HG03378 (cell line): ENCODE data around the gene EBLN1.
"Not testable (repeated sequence)": the region's sequence is repeated elsewhere in the genome, so short reads cannot be mapped to it uniquely, and the experiment has no call there.

Source experiments
- ATAC-seq: cut with Tn5 transposase; IDR thresholded peaks from one replicate; pipeline ENCODE4 v1.9.1; 2021; ENCODE audit warnings: mild to moderate bottlenecking, moderate library complexity; ENCODE audit not compliant: unreplicated experiment

The EBLN1 gene

DNA sequence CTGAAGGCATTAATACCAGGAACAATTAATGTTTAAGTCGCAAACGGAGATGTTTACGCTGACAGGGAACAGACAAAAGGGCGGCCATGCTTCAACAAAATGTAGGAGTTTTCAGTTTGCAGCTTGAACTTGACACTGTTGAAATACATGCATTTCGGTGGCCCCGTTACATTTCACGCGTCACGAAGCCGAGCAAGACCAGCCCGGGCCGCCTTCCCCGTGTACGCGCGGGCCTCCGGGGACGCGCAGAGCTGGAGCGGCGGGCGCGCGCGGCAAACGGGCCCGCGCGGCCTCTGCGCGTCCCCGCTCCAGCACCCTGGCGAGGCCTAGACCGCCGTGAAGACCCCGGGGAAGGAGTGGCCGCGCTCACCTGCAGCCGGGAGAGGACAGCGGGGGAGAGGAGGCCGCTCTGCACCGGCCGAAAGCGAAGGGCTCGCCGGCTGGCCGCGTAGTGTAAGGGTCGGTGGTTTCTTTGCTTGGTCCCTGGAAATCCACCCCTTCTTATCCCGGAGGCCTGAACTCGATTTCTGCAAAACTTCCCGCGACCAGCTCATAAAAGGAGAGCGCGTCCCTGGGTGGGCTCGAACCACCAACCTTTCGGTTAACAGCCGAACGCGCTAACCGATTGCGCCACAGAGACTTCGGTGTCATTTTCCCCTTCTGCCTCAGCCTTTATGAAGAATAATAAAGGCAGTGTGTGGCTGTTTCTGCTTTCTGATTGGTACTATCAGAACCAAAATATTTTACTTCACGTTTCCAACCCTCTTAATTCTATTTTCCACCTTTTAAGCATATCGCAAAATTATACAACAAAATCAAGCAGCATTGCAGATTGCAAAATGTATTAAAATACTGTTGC lies 11.4 kb upstream of the EBLN1 start:
- ATAC-seq: peak; percentile 80

DNA sequence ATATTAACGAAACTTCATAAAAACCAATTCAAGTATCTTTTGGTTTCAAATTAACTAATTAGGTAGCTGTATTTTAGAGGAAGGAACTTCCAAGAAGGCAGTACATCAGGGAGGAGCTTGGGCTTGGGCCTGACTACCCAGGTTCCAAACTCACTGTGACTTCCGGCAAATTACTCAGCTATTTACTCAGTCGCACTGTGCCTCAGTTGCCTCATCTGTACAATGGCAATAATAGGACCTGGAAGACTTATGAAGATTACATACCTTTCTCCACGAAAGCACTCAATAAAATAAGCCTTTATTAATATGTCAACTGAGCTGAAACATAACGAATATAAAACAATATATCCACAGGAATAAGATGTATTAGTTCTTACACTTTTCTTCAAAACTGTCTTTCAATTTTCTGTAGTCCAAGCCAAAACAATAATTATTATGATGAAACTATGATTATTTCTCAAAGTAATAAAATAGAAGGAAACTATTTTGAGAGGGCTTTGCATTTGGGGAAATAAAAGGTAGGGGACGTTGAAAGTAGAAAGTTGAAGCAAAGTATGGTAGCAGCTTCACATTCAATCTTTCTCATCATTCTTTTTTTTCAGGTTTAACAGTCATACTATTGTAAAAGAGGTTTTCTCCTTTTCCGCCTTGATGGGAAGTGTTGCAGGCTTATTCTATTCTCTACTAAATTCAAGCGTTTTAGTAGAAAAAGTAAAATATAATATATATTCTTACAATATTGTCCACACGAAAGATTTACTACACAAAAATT lies 10.5 kb upstream of the EBLN1 start:
- no peak for ATAC-seq

DNA sequence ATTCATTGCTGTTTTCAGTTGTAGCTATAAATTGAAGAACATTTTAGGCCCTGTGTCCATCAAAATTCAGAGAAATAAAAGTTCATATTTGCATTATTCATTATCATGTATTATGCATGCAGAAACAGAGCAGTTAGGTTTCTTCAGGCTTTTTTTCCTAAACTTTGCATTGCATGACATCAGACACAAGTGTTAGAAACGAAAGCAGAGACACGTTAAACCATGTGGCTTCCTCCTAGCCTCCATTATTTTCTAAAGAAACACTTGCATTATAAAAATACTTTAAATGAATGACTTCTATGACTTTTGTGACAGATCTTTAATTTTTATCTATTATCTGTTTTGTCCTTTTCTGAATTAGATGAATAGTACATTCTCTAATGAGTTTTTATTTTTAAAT lies 8.8 kb upstream of the EBLN1 start:
- ATAC-seq: no peak

DNA sequence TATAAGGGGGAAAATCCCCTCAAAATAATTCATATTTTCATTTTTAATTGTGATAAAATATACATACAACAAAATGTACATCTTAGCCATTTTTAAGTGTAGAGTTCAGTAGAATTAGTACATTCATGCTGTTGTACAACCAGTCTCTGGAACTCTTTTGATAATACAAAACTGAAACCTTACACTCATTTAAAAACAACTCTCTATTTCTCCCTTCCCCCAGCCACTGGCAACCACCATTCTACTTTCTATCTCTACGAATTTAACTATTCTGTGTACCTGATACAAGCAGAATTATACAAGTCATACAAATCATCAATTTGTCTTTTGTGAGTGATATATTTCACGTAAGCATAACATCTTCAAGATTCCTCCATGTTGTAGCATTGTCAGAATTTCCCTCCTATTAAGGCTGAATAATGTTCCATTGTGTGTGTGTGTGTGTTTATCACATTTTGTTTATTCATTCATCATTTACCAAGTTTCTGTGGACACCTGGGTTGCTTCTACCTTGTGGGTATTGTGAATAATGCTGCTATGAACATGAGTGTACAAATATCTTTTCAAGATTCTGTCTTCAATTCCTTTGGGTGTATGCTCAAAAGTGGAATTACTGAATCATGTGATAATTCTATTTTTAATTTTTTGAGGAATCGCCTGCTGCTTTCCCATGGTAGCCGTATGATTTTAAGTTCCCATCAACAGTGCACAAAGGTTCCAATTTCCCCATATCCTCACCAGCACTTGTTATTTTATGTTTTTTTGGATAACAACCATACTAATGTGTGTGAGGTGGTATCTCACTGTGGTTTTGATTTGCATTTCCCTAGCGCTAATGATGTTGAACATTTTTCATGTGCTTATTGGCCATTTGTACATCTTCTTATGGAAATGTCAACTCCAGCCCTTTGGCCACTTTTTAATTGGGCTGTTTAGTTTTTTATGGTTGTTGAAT lies 4.7 kb upstream of the EBLN1 start:
- ATAC-seq: no peak

DNA sequence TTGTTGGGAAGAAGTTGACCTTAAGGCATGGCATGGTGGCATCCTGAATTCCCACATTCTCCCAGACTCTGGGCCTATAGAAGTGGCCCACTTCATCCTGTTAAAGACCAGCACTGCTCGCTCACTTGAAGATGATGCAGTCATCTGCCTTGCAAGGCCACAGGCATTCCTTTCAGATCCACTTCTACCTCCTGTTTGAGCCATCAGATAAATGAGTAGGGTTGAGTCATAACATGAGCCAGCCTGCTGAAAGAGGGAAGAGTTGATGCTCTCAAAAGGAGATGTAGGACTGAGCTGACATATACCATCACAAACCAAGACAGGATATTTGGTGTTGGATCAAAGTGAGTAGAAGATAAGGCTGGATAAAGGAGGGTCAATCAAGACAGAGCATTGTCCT lies 1.5 kb upstream of the EBLN1 start:
- ATAC-seq: no peak

DNA sequence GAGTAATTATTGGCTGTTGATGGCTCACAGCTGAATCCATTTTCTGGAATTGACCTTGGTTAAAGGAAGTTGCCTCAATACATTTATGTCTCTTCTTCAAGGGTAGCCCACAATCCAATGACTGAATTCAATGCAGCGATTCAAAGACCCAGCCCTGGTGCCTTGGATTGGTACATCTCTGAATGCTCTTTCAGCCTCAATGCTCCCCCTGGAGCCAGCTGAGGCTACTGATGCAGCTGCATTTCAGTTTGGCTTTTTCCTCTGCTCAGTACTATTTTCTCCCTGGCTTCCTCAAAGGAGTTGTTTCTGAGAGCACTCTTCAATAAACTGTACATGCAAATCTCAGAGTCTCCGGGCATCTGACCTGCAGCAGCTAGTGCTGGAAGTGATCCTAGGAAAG lies 633 bp upstream of the EBLN1 start:
- no peak for ATAC-seq

DNA sequence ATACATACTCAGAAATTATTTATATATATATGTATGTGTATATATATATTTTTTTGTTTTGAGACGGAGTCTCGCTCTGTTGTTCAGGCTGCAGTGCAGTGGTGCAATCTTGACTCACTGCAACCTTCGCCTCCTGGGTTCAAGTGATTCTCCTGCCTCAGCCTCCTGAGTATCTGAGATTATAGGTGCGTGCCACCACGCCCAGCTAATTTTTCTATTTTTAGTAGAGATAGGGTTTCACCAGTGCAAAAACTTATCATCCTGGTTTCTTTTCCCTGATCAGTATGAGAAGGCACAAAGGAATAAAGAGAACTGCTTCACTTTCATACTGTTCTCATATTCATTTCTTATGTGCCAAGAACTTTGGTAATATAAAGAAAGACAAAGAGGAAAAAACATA lies 731 bp downstream of the EBLN1 start:
- not testable (repeated sequence) for ATAC-seq

DNA sequence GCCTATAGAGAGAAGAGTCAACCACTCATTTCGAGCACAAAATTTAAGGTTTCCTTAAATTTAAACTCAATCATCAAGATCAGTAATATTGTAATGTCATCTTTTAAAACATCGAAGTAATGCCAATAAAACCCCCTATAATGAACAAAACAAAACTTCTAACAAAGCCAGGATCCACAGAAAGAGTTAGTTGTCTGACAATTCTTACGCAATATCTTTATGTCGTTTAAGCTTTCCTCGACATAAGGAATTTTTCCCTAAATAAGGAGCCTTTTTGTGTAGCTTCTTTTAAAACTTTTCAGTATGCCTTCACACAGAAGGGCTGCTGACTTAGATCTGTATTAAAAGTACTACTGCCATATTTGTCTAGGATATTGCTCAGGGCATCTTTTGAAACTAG lies 7.5 kb downstream of the EBLN1 start:
- no peak for ATAC-seq

DNA sequence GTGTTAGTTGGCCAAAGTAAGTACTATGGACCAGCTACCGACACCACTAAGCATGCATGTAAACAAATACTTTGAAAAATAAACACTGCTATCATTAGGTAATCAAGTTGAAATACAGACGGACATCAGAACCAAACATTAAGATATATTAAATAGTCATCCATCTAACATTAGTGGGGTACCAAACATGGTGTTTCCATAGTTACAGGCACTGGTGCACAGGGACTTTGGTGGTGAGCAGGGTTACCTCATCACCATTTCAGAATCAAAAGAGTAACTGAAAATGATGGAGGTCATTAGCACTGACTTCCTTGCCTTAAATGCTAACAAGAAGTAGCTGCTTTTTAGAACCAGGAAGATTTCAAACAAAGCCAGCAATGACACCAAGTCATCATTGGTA lies 23.9 kb downstream of the EBLN1 start:
- ATAC-seq: no peak

DNA sequence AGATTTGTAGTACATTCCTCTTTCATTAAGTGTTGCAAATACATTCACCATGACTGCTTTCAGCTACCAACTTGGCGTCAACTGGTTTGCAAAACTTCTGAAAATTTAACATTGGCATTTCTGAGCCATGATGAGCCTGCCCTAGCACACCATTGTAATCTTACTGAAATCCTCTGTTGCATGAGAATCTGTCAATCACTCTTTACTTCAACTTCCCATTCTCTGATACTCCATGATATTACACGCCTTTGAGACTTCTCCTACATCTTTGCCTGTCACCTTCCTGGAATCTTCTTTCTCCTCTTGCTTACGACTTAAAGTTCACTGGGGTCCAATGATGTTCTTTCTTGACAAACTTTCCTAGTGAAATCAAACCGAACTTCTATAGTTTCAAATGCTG lies 32.2 kb downstream of the EBLN1 start:
- no peak for ATAC-seq

DNA sequence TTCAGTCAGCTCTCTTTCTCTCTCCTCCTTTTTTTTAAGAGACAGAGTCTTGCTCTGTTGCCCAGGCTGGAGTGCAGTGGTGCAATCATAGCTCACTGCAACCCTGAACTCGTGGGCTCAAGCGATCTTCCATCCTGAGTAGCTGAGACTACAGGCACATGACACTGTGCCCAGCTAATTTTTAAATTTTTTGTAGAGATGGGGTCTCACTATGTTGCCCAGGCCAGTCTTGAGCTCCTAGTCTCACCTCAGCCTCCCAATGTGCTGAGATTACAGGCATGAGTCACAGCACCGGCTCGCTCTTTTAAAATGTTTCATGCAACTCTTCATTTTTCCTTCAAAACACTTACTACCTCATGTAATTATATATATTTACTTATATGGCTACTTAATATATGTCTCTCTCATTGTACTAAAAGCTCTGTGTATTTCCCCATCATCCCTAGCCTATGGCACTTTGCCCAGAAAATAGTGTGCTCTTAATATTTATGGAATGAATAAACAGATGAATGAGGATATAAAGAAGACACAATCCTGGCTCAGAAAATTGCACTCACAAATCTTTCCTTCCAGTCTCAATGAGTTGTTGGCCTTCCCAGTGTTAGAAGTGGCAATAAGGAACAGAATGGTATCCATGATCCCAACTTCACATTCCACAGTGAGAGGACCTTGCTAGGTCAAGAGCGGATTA lies 33.9 kb downstream of the EBLN1 start:
- ATAC-seq: no peak

DNA sequence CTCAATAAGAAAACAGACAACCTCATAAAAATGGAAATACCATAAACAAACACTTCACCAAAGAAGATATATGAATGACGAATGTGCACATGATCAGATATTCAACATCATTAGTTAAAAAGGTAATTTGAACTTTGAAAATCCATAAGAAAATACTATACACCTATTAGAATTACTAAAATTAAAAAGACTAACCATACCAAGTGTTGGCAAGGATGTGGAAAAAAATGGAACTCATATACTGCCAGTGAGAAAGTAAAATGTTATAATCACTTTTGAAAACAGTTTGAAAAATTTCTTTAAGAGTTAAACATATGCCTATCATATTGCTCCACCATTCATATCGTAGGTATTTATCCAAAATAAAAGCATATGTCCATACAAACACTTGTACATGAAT lies 37.1 kb downstream of the EBLN1 start:
- no peak for ATAC-seq

DNA sequence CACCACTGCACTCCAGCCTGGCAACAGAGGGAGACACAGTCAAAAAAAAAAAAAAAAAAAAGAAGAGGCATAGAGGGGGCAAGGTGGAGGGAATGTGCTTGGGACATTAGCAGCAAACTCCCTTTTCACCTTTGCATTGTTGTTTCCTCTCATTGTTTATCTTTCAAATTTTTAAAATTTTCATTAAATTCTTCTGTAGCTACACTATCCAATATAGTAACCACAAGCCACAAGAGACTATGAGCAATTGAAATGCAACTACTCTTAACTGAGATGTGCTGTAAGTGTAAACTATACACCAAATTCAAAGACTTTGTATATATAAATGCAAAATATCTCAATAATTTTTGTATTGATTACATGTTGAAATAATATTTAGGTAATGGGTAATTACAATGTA lies 43.4 kb downstream of the EBLN1 start:
- ATAC-seq: no peak

DNA sequence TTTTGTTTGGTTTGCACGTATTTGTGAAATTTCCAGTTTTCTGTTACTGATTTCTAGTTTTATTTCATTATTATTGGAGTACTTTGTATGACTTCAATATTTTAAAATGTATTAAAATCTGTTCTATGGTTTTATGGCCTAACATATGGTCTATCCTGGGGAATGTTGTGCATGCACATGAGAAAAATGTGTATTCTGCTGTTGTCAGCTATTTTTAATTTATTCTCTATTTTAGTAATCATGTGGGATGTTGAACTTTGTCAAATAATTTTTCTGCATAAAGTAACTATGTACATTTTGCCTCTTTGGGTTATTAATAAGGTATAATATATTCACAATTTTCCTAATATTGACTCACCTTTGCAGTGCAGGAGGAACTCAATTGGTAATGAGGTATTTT lies 46.7 kb downstream of the EBLN1 start:
- ATAC-seq: no peak

DNA sequence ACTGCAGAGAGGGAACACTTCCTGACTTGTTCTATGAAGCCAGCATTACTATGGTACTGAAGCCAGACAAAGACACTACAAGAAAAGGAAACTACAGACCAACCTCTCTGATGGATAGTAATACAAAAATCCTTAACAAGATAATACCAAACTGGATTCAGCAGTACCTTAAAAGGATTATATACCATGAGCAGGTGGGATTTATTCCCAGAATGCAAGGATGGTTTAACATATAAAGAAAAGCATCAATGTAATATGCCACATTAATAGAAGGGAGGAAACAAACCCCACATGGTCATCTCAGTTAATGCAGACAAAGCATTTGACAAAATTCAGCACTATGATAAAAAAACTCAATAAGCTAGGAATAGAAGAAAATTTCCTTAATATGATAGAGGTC lies 47.2 kb downstream of the EBLN1 start:
- ATAC-seq: no peak

DNA sequence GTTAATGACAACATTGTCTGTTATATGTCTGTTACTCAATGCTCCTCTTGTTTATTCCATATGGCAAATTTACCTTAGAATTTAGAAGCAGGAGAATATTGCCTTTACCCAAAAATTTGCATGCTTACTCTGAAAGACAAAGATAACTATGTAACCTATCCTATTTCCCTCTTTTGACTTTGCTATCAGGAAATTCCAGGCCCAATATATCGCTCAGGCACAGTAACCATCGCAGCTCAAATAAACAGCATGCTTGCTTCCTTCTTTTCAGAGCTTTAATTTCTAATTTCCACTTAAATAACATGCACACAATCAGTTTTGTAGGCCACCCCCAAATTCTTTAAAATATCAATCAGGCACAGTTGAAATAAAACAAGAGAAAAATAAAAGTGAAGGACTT lies 57.8 kb downstream of the EBLN1 start:
- no peak for ATAC-seq

DNA sequence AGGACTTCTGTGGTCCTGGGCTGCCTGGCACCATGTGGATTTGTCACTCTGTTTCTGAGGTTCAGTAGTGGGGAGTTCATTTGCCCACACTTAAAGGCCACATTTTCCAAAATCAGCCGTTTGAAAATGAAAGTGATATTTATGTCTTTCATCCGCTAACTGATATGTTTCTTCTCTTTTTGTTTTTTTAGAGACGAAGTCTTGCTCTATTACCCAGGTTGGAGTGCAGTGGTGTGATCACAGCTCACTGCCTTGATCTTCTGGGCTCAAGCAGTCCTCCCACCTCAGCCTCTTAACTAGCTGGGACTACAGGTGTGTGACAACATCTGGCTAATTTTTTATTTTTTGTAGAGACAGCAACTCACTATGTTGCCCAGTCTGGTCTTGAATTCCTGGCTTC lies 58.6 kb downstream of the EBLN1 start:
- no peak for ATAC-seq
